Loucy (cell line): ENCODE measurements around the gene NIPBL.

Experiments used
- EZH2phosphoT487 ChIP-seq: fragments of 200-600 bp; IDR thresholded peaks from 2 replicates; pipeline ENCODE4 v1.6.1; 2018; ENCODE audit warnings: antibody characterized with exemption, mild to moderate bottlenecking, moderate library complexity, borderline replicate concordance
- TF ChIP-seq, protein P1 (sequence below): fragments of 200-600 bp; sonication (generic); conservative IDR thresholded peaks from 2 replicates; pipeline ENCODE4 v1.5.1; 2014; ENCODE audit warnings: mild to moderate bottlenecking, antibody characterized with exemption, low read length

DNA sequence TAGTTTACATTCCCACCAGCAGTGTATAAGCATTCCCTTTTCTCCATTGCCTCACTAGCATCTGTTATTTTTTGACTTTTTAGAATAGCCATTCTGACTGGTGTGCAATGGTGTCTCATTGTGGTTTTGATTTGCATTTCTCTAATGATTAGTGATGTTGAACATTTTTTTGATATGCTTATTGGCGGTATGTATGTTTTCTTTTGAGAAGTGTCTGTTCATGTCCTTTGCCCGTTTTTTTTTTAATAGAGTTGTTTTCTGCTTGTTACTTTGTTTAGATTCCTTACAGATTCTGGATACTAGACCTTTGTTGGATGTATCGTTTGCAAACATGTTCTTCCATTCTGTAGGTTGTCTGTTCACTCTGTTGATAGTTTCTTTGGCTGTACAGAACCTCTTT is 25.3 kb downstream of the NIPBL start:
- TF ChIP-seq, protein P1, sequence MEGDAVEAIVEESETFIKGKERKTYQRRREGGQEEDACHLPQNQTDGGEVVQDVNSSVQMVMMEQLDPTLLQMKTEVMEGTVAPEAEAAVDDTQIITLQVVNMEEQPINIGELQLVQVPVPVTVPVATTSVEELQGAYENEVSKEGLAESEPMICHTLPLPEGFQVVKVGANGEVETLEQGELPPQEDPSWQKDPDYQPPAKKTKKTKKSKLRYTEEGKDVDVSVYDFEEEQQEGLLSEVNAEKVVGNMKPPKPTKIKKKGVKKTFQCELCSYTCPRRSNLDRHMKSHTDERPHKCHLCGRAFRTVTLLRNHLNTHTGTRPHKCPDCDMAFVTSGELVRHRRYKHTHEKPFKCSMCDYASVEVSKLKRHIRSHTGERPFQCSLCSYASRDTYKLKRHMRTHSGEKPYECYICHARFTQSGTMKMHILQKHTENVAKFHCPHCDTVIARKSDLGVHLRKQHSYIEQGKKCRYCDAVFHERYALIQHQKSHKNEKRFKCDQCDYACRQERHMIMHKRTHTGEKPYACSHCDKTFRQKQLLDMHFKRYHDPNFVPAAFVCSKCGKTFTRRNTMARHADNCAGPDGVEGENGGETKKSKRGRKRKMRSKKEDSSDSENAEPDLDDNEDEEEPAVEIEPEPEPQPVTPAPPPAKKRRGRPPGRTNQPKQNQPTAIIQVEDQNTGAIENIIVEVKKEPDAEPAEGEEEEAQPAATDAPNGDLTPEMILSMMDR, result no peak
- no peak for TF ChIP-seq EZH2phosphoT487
